GM18505 (cell line): ENCODE data around the gene FYN.

Experiments used
- ATAC-seq: cut with Tn5 transposase; IDR thresholded peaks from one replicate; pipeline ENCODE4 v1.9.1; 2021; ENCODE audit not compliant: unreplicated experiment
- POLR2A ChIP-seq: IDR thresholded peaks from 4 replicates; pipeline ENCODE4 v1.6.1; 2011; ENCODE audit warnings: borderline replicate concordance; ENCODE audit not compliant: insufficient read depth, insufficient read length; ENCODE audit errors: extremely low read depth

Gene FYN

DNA sequence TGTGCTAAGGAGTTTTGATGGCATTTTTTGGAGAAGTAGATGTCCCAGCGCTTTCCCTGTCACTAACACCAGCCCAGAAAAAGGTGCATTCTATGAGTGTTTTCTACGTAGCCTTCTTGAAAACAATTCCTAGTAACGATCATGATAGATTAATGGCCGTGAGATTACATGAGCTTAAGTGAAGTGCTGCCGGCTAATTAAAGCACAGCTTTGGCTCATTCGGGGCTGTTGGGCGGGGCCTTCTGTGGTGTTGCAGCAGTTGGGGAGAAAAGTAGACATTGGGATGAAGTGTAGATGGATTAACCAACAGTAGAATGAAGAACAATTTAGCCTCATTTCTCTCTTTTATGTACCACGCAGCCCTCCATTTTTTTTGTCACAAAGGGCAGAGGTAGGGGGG is 246.8 kb downstream of the FYN start:
- TF ChIP-seq POLR2A: no peak
- ATAC-seq: no peak

- ATAC-seq: no peak
Measured at GRCh38 chr6:111625461-111626391, 247.5 kb downstream of the FYN start.

DNA sequence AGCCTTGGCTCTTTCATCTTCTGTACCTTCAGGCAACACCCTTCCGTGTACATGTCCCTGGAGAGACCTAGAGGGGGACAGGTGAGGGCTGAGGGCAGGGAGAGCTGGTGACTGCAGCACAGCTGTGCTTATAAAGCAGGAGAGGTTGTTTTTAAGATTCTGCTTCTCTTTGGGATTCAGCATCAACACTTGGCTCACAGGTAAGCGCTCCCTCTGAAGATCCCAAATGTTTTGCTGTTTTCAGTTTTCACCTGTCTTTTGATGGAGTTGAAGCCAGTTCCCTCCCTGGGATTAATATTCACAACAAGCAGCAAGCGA is 248.2 kb downstream of the FYN start:
- TF ChIP-seq POLR2A: no peak

More at GRCh38 chr6:111625461-111626391, 247.5 kb downstream of the FYN start:
- no peak for TF ChIP-seq POLR2A

DNA sequence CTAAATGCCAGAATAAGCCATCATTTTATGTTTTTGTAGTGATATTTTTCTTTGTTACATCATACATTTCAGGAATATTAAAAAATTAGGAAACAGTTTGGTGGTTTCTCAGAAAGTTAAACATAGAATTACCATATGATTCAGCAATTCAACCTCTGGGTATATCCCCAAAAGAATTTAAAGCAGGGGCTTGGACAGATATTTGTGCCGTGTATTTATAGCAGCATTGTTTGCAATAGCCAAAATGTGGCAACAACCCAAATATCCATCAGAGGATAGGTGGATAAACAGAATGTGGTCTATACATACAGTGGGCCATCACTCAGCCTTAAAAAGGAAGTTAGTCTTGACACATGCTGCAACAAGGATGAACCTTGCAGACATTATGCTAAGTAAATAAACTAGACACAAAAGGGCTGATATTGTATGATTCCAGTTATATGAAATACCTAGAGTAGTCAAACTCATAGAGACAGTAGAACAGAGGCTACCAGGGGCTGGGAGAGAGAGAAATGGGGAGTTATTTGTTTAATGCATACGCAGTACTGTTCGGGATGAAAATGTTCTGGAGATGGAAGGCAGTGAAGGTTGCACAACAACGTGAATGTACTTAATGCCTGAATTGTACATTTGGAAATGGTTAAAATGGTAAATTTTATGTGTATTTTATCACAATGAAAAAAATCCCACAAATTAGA is 248.7 kb downstream of the FYN start:
- TF ChIP-seq POLR2A: no peak
- no peak for ATAC-seq

More for the DNA sequence above, 248.2 kb downstream of the FYN start:
- ATAC-seq: no peak

DNA sequence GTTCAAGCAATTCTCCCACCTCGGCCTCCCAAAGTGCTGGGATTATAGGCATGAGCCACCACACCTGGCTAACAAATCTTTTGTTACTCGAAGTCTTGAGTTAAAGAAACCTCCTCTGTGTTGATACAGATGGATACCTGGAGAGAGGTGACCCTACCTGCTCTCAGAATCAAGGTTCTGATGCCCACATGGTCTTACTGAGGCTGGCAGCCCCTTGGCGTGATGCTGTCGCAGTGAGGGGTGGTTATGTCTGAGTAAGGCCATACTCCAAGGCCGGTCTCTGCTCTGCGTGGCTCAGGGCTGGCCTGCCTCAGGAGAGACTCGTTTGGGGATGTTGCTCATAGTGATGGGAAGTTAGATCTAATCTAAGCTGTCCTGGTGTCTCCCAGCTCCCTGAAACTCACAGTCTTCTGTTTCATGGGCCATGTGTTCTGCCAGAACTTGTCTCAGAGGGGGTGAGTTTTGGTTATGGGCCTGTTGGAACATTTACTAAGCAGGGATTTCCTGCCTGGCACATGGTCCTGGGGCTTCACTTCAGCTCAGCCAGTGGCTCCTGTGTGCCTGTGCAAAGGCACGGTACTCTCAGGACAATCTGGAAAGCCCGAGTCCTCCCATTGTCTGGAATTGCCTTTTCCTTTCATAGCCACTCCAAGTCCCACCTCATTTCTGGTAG is 250.1 kb downstream of the FYN start:
- TF ChIP-seq POLR2A: no peak
- ATAC-seq: no peak

GRCh38 chr6:111620169-111620568 is 253.1 kb downstream of the FYN start:
- no peak for TF ChIP-seq POLR2A
- ATAC-seq: no peak

GRCh38 chr6:111618407-111618806 is 254.8 kb downstream of the FYN start:
- ATAC-seq: no peak
- no peak for TF ChIP-seq POLR2A

DNA sequence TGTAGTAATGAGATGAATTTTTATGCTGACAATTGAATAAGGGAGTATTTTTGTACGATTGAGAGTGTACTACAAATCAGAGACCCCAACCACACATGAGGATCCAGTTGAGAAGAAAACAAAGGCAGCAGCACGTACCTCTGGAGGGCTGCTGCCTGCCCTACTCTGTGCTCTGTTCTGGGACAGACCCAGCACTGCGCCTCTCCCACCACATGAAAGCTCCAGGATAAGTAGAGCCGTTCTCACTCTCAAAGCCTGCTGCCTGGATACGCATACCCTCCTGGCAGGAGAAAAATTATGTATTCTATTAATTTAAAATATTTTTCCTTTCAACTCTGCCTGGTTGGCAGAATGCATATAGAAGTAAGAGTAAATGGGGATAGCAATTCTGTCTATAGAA is 256.1 kb downstream of the FYN start:
- TF ChIP-seq POLR2A: no peak
- ATAC-seq: no peak

DNA sequence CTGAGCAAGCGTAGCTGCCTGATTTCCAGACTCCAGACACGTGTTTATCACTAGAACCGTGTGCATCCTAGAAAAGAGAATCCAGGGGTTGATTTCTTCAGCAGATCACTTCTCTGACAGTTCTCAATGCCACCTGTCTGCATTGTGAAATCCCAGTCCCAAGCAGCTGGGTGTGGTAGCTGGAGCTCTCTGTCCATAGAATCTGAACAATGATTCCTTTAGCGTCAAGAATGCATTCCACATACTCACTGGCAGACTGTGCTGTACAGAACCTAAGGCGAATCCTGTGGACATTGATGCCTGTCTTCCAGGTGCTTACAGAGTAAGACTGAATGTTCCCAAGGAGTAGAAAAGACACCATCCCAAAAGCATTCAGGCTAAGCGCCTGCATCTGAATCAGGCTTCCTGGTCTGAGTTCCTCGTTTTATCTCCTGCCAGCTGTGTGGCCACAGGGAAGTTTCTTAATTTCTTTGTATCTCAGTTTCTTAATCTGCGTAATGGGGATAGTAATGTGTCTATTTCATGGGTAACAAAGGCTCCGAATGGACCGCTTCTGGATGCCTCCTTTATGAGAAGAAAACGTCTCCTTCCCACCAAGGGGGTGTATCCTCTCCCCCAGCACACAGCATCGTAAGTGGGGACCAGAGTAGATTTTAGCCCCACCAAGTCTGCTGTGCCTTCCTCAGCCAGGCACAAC is 257.2 kb downstream of the FYN start:
- TF ChIP-seq POLR2A: no peak
- no peak for ATAC-seq

GRCh38 chr6:111614833-111615582 is 258.2 kb downstream of the FYN start:
- no peak for ATAC-seq
- TF ChIP-seq POLR2A: no peak

- ATAC-seq: no peak
Measured at GRCh38 chr6:111612379-111612778, 260.9 kb downstream of the FYN start.

GRCh38 chr6:111610548-111611172 is 262.6 kb downstream of the FYN start:
- ATAC-seq: no peak
- TF ChIP-seq POLR2A: no peak

More at GRCh38 chr6:111612379-111612778, 260.9 kb downstream of the FYN start:
- TF ChIP-seq POLR2A: no peak
